NCI-H187 treated with DMSO at 0.1 percent for 48 hours (cell line): Measurements from ENCODE around the gene TMIE.

ENCODE experiments used
- DNase-seq: peaks from one replicate; lab custom pipeline; 2025; lab: John Stamatoyannopoulos, UW

The TMIE gene

DNA sequence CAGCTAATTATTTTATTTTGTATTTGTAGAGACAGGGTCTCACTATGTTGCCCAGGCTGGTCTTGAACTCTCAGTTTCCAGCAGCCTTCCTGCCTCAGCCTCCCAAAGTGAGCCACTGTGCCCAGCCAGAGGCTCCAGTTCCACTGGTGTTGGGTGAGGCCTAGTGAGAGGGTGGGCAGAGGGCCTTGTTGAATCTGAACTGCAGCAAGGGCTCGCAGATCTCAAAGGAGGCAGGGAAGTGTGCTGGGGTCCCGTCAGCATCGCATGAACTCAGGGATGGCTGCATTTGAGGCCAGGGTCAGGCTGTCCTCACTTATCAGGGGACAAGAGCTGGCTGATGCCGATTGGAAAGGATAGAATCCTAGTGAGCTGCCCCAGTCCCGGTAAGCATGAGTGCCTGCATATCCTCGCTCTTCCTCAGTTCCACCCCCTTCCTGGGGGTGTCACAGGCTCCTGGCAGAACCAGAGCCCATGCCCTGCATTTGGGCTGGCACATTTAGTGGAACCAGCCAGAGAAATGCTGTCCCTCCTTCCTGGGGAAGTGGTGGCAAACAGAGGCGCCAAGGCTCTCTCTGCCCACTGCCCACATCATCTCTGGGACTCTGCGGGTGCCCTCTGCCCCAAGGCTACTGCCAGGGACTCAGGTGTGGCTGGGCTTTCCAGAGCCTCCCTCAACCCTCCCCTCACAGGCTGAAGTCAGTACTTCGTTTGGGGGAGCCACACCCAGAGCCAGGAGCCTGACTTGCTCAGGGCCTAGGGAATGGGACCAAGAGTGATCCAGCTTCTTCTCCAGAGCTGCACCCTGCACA lies 31.8 kb upstream of the TMIE start:
- no peak for DNase-seq

DNA sequence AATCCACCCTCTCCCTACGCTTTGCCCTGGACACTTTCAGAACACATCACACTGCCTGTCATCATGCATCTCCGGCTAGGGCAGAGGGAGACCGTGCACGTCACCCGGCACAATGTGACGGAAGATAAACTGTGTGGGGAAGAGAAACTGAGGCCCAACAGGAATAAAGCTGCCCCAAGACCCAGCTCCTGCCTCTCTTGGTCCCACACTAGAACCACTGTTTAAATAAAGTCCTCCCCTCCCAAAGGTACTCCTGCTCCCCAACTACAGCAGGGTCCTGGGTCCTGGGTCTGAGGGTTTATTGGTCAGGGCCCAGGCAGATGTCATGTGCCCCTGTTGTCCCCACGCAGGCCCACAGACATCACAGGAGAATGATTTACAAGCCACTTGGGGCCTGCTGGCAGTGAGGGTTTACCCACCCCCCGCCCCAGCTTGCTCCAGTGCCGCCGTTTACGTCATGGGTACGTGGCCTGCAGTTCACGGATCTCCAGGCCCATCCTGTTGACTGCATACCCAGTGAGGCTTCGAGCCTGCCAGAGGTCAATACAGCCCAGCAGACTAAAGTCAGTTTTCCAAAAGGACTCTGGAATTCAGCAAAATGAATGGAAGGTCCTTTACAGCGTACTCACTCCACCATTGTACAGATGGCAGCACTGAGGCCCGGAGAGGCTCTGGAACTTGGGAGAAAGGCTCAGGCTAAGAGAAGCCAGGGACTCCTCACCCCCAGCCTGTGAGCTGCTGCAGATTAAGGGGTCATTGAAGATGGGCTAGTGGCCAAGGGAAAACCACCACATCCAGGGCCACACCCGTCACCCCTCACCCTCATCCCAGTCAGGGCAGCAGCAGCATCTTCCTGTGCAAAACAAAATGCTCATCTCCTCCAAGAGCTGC lies 30.9 kb upstream of the TMIE start:
- no peak for DNase-seq

DNA sequence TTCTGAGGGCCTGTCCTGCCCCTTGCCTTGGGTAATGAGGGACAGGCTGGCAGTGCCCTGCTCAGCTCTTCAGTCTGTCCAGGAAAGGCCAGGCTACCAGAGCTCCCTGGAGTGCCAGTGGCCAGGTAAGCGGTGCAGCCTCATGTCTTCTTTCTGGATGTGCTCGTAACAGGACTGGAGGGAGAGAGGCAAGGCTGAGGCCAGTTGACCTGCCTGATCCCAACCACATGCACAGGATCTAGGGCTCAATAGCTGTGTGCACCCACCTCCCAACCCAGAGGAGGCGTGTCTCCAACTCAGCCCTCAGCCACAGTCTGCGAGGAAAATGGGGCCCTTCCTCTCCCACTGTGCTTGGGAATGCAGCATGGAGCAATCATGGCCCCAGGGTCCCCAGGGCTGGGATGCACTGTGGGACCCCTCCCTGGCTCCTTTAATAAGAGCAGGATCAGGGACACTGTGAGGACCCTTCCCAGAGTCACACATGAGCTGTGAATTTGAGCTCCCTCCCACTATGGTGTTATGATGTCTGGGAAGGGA lies 30.2 kb upstream of the TMIE start:
- DNase-seq, result no peak

DNA sequence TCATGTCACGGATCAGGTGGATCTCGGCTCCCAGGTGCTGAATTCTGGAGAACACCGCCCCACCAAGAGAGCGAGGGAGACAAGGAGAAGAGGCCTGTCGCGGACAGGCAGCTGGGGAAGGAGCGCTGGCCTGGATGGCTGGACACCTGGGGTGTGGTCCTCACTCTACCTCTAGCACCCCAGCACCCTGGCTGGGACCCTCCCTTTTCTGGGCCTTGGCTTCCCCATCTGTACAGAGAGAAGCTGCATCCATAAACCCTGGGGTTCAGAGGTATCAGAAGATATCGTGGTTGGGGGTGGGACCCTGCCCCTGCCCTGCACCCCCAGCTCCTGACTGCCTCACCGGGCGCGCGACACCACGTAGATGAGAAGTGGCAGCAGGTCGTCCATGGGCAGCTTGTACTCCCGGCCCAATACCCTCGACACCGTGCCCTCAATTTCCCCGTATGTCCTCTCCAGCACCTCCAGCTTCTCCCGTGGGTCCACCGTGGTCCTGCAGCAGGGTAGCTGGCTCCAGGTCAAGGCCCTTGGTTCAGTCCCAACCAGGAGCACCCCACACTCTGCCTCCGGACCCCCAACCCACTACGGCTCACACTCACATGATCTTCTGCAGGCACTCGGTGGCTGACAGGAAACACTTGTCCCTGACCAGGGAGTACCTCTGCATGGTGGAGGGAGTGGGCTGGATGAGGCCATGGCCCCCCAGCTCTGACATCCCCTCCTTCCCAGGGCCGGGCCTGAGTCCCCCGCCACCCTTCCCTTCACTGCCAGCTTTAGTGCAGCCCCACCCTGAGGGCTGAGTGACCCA lies 29.4 kb upstream of the TMIE start:
- DNase-seq, result no peak

DNA sequence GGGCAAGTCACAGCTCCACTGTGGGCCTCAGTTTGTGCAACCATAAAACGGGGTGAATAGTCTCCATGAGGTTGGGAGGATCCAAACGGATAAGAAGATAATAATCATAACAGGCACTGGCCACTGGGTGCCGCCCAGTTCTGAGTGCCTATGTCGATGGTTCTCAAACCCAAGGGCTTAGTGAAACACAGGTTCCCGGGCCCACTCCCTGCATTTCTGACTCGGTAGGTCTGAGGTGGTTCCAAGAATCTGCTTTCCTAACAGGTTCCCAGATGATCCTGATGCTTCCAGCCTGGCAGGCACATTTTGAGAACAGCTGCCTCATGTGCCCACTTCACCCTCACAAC lies 28.9 kb upstream of the TMIE start:
- DNase-seq, result no peak

DNA sequence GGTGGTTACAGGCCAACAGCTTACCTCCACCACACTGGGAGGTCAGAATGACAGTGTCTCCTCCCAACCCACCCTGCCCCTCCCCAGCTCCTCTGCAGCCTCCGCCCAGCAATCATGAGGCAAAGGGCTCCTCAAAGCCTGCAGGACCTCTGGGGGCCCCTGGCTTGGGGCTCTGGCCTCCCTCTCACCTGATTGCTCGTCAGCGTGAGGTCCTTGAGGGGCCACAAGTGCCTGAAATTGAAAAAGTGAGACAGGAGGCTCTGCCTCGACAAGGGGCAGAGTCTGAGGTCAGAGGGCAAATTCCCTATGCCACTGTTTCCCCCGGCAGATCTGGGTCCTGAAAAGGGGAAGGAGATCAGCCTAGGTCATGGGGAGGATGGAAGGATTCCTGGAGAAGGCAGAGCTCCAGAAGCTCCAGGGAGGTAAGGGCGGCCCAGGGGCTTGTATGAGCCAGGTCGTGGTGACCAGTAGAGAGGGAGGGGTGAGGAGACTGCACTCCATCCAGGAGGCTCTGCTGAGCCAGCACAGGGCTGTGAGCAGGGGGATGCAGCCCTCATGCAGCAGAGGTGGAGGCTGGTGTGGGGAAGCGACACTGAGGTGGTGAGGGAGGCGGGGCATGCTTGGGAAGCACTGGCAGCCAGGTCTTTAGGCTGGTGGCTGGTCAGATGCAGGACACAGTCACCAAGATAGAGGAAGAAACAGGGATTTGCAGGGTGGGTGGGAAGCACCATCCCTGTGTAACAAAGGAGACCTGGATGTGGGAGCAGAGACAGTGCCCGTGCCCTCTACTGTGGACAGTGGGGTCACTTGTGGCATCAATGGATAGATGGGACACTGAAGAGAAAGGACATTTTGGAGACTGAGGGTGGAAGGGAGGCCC lies 27.8 kb upstream of the TMIE start:
- no peak for DNase-seq

DNA sequence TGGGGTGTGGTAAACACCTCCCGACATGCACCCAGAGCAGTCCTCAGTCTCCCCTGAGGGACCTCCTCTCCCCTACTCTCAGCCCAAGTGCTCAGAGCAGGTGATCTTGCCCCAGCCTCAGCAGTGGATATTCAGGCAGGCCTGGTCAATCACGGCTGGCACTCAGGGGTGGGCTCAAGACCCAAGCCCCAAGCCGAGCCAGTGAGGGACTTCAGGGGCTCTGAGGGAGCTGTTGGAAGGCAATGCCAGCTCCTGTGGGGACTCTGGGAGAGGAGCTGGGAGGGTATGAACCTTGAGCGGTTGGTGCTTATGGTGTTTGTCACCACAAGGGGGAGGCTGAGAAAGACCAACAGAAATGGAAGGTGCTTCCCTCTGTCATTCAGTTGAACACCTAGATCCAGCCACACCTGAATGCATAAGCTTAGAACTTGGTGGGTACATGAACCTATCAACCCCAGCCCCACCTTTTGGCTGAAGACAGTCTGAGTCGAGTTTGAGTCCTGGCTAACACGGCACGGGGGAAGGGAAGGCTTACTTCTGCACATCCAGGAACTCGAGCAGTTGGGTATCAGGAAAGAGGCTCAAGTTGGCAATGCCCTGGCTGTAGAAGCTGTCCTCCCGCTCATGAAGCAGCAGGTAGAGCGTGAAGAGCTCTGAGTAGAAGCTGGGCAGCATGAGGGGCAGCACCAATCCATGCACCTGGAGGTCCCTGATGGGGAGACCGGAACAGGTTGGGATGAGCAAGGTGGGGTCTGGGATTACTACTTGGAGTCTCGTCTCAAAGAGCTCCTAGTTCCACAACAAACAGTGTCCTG lies 27.0 kb upstream of the TMIE start:
- DNase-seq, result no peak

DNA sequence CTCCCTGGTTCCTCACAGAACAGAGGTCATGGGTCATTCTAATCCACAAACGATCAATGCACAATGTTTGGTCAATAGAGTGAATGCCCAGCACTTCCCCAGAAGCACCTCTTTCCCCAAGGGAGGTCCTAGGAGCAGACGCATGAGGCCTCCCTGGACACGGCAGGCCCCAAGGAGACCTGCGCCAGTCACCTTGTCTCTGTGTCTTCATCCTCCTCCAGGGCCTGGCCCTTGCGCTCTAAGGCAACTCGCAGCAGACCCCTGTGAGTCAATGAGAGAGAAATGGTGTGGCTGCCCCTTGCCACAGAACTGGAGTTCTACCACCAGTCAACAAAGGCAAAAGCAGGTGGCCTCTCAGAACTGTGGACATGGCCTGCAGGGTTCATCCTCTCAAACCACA lies 25.8 kb upstream of the TMIE start:
- DNase-seq, result no peak

DNA sequence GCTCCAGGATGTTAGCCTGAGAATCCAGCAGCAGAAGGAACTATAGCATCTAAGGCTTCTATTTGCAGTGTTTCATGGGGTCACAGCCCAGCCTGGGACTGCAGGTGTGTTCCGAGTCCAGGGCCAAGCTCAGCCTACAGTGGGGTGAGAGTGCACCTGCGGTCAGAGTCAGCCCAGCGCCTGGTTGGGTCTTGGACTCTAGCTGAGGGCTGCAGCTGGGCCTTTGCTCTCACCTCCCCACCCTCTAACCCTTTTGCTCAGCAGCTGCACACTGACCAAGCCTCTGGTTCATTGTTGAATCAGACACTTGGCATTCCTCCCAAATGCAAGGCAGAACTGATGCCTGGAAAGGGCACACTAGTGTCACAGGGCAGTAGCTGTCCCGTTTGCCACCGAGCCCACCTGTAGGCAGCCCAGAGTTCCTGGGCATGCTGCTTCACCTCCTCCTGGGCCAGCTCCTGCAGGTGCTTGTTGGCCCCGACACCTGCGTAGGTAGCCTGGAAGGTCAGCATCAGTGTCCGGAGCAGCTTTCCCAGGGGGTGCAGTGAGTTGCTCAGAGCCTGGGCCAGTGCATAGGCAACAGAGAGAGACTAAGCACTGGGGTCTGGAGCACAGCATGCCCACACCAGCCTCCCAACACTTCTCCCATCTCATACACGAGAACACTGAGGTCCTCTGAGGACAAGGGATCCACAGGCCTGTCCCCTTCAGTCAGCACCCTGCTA lies 25.2 kb upstream of the TMIE start:
- DNase-seq, result no peak

DNA sequence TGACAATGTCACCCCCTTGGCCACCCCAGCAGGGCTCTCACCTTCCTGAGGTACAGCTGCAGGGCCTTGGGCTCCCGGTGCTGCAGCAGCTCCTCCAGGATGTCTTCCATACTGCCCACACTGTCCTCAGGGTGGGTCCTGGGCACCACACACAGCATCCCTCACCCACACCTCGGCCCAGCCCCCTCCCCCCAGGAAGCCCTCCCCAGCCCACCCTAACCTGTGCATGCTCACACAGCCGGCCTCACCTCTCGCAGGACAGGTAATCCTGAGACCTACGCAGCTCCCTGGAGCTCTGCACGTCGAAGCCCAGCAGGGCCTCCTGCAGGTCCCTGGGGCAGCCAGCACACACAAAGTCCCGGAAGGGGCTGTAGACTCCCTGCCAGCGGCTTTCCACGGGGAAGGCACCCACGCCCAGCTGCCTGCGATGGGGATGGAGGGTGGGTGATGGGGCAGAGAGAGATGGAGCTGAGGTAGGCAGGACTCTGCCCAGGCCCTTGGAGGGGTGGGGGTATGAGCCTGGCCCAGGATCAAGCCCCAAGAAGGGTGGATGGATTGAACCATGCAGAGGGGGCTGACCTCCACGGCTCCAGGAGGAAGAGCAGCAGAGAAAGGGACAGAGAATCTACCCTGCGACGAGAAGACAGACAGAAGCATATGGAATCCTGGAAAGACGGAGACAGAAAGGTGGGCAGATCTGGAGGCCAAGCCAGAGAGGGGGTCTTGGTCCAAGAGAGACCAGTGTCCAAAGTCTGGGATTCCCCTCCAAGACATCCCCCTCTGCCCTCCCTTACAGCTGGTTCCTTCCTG lies 24.4 kb upstream of the TMIE start:
- DNase-seq, result no peak

DNA sequence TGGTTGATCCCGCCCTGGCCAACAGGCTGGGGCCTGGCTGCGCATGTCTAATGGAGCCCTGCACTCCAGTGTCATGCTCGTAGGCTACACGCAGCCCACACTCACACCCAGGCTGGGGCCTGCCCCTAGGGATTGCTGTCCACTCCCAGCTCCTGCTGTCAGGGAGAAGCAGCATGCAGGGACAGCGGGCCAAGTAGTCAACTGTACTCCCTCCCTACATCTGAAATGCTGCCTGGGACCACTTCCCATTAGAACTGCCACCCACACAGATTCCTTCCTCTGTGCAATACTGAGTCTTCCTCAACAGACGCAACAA lies 23.8 kb upstream of the TMIE start:
- DNase-seq, result no peak

DNA sequence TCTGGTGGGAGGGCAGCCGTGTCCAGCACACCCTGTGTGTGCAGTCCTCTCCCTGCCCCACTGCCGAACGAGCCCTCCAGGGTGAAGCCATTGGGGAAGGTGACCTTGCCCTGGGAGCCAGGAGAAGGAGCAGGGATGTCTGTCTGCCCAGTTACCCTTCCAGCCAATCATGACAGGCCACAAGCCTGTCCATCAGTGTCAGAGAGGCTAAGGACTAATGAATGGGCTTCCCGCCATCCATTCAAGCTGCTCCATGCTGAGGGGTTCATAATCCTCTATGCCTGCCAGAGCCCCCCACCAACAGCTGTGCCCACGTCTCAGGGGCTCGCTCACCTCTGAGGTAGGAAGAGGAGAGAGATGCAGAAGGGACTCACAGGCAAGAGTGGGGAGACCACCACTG lies 22.9 kb upstream of the TMIE start:
- no peak for DNase-seq

DNA sequence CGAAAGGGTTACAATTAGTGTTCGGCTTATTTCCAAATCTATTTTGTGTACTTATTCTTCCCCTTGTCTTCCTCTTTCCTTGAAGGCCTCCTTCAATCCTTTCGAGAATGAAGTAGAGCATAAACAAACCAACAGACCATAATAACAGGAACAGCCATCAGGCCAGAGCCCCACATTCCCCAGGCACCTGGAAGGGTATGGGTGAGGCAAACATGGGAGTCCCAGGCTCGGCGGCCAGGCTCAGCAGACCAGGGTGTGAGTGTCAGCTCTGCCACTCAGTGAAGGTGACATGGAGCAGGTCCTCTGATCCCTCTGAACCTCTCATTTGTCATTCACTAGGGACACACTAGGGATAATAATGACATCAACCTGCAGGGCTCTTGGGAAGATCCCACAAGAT lies 21.5 kb upstream of the TMIE start:
- DNase-seq, result no peak

DNA sequence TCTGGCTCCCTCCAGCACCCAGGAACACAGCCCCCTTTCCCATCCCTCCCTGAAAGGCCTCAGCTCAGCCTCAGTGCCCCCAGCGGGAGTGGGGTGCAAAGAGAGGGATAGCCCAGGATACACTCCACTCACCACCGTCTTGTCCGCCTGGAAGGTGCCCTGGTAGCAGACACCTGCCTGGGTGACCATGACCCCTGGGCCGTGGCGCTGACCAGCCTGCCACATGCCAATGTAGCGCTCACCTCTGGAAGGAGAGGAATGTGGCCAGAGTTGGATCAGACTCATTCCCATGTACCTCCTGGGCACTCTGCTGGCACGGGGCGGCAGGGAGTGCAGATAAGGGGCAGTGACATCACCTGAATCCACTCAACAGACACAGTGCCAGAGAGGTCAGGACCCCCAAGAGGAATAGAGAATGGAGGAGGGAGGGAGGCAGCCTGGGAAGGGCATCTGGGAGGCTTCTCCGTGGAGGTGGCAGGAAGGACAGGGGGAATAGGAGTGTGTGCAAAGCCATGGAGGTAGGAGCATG lies 20.8 kb upstream of the TMIE start:
- DNase-seq, result no peak

DNA sequence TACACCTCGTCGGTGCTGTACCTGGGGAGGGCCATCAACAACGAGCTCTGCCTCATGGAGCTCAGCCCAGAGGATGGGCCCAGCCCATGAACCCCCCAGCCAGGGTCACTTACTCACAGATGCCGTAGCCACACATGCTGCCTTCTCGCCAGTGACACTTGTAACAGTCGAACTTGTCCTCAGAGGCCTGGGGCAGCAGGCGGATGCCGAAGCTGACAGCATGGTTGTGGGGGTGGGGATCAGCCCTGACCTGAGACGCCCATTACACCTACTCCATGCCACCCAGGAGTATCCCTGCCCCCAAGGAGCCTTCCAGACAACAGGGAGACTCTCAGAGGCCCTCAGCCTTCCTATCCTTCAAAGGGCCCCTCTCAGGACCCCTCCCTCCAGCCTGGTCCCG lies 19.8 kb upstream of the TMIE start:
- DNase-seq, result no peak

DNA sequence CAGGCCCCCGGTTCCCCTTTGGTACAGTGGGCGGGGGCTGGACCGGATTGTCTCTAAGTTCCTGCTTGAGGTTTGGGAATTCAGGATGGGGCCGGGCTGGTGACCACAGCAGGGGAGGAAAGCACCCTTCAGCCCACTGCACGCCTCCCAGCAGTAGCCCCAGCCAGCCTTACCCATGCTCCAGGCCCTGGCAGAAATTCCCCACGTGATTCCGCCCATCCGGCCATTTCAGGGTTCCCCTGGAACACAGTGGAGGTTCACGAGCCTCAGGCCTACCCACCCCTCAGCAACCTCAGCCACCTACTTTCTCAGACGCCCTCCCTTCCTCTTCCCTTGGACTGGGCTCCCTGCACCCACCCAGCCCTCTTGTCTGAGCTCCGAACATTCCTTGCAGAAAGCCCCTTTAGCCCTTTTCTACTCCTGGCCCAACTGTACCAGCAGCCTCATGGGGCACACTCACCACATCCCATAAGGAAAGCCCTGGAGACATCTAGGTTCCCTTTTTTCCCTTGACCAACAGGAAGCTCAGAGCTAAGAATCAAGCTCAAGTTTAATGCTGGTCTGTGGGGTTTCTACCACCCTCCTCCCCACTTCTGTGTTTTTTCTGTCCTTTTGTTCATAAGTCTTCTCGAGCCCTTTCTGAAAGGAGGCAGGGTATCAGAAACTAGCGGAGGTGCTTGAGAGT lies 19.2 kb upstream of the TMIE start:
- DNase-seq, result no peak

DNA sequence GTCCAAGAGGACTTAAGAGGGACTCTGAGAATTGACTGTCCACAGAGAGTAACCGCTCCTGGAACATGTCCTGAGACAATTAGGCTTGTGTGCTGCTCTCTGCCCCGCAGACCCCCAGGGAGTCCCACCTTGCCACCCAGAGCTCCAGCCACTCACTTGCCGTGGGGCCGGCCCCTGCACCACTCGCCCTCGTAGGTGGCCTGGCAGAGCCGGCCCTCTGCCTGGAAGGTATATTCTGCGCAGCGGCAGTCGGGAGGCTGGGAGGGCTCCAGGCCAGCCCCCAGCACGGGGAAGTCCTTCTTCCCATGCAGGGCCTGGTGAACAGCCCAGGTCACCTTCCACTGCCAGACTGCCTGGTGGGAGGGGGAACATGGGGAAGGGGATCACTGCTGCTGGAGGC lies 18.2 kb upstream of the TMIE start:
- DNase-seq, result no peak

DNA sequence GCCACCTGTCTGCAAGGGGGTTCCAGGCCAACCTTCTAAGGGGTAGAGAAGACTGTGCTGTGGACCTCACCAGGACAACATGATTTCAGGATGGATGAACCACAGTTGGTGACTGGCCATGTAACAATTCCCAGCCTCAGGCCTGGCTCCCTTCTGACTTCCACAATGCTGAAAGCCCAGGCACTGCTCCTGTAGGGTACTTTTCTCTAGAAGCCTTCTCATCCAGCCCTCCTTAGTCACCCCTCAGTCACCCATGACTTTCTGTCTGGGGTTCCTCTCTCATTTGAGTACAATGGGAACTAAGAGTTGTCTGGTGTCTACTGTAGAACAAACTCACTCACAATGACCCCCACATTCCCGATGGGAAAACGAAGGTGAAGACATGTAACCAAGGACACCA lies 16.3 kb upstream of the TMIE start:
- DNase-seq, result no peak
